HG02610 (cell line): Measurements from ENCODE around the gene HSCB.
A peak's percentile ranks its signal among the peaks of the same experiment; 100 is the strongest.
"Not testable (repeated sequence)": the region's sequence is repeated elsewhere in the genome, so short reads cannot be mapped to it uniquely, and the experiment has no call there.

Experiments
- ATAC-seq: cut with Tn5 transposase; IDR thresholded peaks from one replicate; pipeline ENCODE4 v1.9.1; 2021; ENCODE audit warnings: mild to moderate bottlenecking, moderate library complexity; ENCODE audit not compliant: unreplicated experiment

Gene HSCB

DNA sequence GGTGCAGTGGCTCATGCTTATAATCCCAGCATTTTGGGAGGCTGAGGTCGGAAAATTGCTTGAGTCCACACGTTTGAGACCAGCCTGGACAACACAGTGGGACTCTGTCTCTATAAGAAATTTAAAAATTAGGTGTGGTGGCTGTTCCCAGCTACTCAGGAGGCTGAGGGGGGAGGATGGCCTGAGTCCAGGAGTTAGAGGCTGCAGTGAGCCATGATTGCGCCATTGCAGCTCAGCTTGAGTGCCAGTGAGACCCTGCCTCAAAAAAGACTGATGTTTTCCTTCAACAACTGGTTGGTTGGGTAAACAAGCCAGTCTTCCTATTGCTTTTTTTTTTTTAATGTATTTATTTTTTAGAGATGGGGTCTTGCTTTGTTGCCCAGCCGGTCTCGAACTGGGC is 49.3 kb downstream of the HSCB start:
- no peak for ATAC-seq

DNA sequence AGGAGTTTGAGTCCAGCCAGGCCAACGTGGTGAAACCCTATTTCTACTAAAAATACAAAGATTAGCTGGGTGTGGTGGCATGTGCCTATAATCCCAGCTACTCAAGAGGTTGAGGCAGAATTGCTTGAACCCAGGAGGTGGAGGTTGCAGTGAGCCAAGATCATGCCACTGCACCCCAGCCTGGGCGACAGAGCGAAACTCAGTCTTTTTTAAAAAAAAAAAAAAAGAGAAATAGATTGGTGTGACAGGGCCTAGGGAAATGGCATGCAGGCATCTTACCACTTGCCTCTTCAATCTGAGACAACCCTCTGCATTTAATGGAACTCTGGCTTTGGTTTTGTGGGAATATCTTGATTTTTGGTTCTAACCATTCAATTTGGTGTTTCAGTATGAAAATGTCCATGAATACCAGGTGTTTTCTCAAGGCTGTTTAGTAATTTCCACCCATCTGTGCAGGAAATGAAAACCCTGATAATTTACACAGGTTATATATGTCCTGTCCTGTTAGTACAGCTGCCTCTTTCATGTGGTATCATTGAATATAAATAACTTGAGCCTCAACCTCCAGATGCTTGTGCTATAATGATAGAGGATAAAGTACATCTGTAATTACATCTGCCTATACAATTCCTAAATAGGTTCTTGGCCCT is 50.1 kb downstream of the HSCB start:
- ATAC-seq, result peak; percentile 58

DNA sequence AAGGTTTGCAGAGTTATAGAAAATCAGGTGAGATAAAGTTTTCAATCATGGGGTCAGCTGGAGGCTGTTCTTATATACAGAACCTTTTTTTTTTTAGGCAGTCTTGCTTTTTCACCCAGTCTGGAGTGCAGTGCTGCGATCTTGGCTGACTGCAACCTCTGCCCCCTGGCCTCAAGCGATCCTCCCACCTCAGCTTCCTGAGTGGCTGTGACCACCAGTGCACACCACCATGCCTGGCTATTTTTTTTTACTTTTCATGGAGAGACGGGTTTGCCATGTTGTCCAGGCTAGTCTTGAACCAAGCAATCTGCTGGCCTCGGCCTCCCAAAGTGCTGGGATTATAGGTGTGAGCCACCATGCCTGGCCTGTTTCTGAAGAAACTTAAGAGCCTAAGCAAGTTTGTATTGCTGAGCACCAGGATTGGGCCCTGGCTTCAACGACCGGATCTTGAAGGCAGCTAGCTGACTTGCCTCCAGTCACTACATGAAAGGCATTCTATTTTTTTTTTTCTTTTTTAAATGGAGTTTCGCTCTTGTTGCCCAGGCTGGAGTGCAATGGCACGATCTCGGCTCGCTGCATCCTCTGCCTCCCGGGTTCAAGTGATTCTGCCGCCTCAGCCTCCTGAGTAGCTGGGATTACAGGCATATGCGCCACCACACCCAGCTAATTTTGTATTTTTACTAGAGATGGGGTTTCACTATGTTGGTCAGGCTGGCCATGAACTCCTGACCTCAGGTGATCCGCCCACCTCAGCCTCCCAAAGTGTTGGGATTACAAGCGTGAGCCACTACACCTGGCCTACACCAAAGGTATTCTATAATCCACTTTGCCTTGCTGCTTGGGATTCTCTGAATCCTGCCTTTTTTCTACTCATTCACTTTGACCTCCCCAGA is 50.9 kb downstream of the HSCB start:
- peak; percentile 16 for ATAC-seq

DNA sequence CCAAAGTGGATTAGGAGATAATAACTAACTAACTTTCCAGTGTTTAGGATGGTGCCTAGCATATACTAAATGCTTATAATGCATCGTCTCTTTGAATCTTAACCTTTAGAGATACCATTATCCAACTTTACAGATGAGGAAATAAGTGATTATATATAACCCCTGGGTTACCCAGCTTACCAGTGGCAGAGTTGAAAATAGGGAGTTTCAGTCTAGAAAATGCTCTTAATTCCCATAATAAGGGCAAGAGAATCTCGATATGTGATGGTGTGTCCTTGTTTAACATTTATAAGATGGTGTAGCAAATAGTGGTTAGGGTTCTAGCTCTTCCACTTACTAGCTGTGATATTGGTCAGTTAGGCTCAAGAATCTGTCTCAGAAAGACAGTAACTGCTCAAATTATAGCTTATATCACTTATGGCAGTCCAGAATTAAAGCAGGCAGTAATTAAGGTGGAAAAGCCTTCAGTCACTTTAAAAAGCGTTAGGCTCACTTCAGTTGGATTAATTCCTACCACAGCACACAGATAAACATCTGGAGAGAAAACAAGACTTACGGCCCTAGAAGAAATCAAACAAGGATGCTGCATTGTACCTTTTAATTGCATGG is 52.2 kb downstream of the HSCB start:
- ATAC-seq, result no peak

DNA sequence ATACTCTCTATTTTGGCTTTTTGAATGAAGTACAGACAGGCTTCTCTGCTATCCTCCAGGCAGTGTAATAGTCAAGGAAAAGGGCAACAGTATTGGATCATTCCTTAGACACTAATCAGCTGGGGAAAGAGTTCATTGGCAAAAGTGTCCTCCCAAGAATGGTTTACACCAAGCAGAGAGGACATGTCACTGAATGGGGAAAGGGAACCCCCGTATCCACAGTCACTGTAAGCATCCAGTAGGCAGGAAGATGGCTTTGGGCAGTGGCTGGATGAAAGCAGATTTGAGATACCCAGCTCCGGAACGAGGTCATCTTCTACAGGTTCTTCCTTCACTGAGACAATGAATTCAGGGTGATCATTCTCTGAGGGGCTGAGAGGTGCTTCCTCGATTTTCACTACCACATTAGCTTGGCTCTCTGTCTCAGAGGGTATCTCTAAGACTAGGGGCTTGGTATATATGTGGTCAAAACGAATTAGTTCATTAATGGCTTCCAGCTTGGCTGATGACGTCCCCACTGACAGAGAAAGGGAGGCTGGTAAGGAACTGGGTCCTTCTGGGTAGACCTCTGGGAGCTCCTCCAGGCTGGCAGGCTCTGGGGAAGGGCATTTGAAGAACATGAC is 53.3 kb downstream of the HSCB start:
- no peak for ATAC-seq

DNA sequence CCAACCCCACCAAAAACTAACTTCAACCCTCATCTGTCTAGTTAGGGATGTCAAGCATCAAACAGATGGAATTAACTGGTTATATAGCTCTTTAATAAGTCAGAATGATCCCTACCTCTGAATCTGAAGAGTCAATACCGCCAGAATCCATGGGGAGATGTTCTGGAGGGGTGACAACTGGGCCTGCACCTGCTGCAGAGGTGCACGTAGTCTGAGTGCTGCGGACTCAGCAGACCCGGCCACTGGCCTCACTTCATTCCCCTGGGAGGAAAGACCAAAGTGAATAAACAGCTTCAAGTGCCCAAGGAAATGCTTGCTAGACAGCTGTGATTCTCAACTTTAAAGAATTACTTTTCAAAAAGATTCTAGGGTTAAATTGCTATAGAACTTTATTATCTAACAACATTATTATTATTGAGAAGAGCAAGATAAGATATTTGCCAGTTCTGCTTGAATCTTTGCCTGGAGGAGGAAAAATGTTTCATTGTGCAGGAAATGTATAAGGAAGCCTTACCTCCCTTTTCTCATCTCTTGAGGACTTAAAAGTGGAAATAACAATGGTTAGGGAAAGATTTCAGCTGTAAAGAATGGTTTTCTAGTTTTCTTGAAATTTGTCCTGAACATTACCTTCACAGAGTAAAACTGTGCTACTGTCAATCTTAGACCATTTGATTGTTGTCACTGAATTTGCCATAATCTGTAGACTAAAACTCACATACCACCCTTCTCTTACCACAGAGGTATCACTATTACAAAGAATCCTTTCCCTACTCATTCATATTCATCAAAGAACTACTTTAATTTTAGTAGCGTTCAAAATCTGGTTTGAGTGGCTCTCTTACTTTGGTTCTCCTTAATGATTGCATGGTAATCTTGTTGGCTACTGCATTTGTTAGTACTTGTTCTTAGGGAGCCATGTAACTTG is 54.4 kb downstream of the HSCB start:
- ATAC-seq, result no peak

DNA sequence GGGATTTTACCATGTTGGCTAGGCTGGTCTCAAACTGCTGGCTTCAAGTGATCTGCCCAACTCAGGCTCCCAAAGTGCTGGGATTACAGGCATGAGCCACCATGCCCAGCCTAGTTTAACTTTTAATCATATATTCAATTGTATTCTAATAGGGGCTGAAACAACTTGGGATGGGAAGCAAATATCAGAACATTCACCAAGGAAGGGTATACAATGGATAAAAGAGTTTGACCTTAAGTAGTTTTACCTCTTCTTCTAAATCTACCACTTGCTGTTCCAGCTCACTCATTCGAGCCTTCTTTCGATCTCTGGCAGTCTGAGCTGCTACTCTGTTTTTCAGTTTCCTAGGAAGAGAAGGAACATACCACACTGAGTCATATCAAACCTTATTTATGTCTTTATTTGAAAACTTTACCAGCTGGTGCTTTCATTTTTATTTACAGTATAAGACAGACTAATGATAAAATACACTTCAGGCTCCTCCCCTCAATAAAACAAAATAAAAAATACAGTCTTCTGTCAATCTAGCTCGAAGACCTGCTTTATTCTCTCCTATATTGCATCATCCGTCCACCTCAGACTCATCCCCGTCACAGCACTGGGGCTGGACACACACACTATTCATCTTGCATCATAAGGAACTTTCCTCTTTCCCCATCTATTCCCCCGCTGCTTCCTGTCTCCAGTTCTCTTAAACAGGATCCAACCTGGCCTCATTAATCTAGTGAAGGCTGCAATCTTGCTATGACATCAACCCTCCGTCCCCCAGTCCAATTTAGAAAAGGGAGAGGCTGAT is 57.2 kb downstream of the HSCB start:
- ATAC-seq, result no peak

DNA sequence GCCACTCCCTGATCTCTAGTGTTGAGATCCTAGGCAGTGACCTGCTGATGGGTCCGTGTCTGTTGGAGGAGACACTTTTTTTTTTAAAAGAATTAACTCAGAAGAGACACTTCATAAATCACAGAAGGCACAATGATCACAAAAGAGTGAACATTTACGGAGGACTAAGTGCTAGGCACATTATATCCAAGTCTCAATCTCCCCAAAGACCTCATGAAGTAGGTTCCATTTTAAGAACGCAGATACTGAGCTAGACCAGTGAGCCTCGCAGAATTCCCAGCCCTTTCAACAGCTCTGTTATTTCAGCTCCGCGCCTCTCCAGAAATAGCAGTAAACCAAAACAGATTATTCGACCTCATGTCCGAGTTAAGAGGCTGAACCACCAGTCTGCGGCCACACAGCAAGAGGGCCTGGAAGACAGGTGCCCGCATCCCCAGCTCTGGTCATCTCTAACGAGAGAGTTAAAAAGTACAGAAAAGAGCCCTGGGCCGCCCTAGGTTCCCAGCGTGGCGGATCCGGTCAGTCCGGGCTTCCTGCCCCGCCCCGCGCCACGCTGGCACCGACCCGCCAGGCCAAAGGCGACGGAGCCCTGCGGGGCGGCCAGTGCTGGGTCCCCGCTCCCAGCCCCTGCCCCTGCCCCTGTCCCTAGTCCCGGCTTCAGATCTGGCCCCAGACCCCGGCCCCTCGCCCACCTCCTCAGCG is 57.9 kb downstream of the HSCB start:
- peak; percentile 13 for ATAC-seq

DNA sequence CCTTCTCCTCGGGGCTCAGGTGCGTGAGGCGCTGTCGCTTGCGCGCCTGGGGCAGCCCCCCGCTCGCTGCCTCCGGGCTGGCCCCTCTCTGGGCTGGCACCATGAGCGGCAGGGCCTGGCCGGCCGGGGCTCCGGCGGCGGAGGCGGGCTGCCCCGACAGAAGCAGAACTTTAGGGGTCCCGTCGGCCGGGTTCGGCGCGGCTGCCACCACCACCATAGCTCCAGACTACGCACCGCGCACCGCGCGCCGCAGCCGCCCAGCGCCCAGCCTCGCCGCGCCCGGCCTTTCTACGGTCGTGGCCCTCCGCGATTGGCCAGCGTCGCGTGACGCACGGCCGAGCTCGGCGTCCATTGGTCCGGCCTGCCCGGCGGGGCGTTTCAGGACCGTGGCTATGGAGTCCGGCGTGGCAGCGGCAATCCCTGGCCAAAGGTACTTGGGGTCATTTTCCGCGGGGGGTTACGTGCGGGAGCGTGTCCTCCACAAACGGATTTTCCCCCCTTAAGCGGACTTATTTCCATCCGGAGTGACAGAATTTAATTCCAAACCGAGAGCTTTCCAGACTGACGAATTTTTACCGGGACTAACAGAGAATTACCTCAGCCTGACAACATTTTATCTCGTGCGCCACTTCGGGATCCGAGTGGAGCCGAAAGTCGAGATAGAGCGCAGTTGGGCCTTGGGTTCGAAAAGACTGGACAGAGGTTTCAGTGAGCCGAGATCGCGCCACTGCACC is 58.6 kb downstream of the HSCB start, which contains the start of gene XBP1:
Gene XBP1 (minus strand): TSS at position 262 of the 734 bp plus-strand sequence.
- peak; percentile 83 for ATAC-seq

DNA sequence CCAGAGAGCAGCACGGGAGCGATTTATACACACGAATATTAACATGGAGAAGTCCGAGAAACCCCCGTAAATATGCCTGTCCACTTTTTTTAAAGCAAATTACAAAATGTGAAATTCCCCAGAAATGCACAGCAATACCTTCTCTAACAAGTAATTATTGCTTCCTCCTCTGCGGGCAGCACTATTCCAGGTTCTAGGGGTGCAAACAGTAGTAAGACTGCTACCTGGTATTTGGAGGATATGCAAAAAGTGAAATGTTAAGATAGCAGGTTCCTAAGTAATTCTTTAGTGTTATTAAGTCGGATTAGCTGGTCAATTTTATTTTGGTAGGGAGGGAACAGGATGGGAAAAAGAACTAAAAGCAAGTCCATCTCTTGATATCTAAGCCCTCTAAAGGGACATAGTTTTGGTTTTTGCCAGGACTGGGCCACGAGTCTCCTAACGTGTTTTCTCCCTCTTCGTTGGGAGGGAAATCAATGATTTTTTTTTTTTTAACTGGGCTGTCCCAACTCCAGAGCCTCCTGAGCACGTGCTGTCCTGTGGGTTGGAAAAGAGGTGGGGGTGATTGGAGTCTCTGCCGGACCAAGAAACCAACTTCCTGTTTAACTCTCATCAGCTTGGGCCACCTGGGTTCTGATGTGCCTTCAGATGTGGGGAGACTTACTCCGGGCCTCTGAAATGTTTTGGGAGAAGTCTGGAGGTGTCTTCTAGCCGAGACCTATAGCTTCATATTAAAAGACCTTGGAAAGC is 60.2 kb downstream of the HSCB start:
- ATAC-seq, result no peak

DNA sequence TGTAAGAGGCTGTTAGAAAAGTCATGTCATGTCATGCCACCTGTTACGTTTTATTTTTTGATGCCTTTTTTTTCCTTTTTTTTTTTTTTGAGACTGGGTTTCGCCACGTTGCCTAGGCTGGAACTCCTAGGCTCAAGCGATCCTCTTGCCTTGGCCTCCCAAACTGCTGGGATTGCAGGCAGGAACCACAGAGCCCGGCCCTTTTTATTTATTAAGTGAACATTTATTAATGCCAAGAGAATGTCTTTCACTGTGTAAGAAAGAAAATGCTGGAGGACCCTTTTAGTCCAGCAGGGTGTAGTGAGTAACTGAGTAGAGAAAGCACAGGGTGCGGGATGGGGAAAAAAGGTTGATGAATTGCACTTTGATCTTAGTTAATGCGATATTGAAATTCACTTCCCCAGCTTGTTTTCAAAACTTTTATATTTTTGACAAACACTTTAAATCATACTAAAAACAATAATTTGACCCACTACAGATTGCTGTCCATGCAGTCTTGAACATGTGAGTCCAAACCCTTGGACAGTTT is 60.8 kb downstream of the HSCB start:
- no peak for ATAC-seq

DNA sequence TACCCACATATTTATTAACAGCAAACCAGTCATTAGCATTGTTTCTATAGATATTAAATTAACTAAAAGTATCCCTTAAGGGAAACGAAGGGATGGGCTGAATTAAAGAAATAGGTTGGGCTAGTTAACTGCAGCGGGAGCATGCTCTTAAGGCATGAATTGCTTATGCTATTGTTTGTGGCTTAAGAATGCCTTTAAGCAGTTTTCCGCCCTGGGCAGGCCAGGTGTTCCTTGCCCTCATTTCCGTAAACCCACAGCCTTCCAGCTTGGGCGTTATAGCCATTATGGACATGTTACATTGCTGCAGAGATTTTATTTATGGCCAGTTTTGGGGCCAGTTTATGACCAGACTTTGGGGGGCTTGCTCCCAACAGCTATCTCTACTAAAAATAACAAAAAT is 63.6 kb downstream of the HSCB start:
- not testable (repeated sequence) for ATAC-seq
